ENCODE data around the gene PDZD2.
A peak's percentile ranks its signal among the peaks of the same experiment; 100 is the strongest.

Gene PDZD2

GRCh38 chr5:32055891-32056866, 417.2 kb downstream of the PDZD2 start:
- no peak for TF ChIP-seq CTCF (IDR thresholded peaks at IDR 0.05; ENCODE audit: poor library complexity, severe bottlenecking)
- peak; percentile 37 for ATAC-seq (ENCODE audit: low read depth)

DNA sequence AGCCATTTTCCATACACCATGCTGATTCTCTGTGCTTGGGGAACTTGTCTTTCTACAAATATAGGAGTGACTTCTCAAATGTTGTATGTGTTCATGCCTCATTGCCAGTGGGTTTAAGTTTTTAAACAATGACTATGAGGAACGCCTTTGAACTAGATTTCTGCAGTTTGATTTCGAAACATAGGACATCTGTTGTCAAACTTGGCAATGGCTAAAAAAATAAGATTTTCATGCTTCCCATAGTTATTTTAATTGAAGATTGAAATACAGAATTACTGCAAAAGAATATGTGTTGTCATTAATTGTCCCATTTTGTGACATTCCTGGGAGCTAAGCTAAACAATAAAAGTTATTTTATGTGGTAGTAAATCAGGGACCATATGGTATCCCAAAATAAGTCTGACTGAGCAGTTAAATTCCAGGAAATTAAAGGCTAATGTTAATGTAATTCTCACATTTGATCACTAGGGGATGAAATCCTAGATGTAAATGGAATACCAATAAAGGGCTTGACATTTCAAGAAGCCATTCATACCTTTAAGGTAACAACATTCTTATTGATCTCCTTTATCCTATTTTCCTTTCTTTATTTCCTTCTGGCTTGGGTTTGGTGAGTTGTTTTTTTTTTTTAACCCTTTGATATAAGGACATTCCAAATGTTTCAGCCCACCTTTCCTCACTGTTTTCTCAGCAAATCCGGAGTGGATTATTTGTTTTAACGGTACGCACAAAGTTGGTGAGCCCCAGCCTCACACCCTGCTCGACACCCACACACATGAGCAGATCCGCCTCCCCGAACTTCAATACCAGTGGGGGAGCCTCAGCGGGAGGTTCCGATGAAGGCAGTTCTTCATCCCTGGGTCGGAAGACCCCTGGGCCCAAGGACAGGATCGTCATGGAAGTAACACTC, 418.5 kb downstream of the PDZD2 start:
- TF ChIP-seq CTCF (IDR thresholded peaks at IDR 0.05; ENCODE audit: poor library complexity, severe bottlenecking) = peak; percentile 41
- Histone ChIP-seq H3K27ac (ENCODE audit: poor library complexity, severe bottlenecking) (peak overlapping the region; percentile 81), H3K36me3 (ENCODE audit: low read depth) (peaks cover 25% of the 10 kb centered on the region), H3K27me3 (ENCODE audit: insufficient read depth, poor library complexity, severe bottlenecking) (no peaks in the 10 kb centered on the region), H3K9me3 (ENCODE audit: severe bottlenecking) (no peaks in the 10 kb centered on the region), H3K4me1 (ENCODE audit: insufficient read depth, poor library complexity, severe bottlenecking) (peaks cover 43% of the 10 kb centered on the region), H3K4me3 (ENCODE audit: severe bottlenecking) (no peak overlapping the region)
- peak; percentile 17; the same call in 1 of the 3 replicates for ATAC-seq (ENCODE audit: low read depth)
- DNase-seq (ENCODE audit: low spot score) = no peak

More at GRCh38 chr5:32055891-32056866, 417.2 kb downstream of the PDZD2 start:
- Histone ChIP-seq H3K9me3 (ENCODE audit: severe bottlenecking) (no peaks in the 10 kb centered on the region), H3K27ac (ENCODE audit: poor library complexity, severe bottlenecking) (peak overlapping the region; percentile 81), H3K4me3 (ENCODE audit: severe bottlenecking) (no peak overlapping the region), H3K27me3 (ENCODE audit: insufficient read depth, poor library complexity, severe bottlenecking) (no peaks in the 10 kb centered on the region), H3K36me3 (ENCODE audit: low read depth) (peaks cover 16% of the 10 kb centered on the region), H3K4me1 (ENCODE audit: insufficient read depth, poor library complexity, severe bottlenecking) (peaks cover 43% of the 10 kb centered on the region)
- DNase-seq (ENCODE audit: low spot score) = no peak

GRCh38 chr5:32058101-32058500, 419.2 kb downstream of the PDZD2 start:
- H3K27ac ChIP-seq (ENCODE audit: poor library complexity, severe bottlenecking) = peak overlapping the region; percentile 81
- ATAC-seq (ENCODE audit: low read depth) (no peak), DNase-seq (ENCODE audit: low spot score) (no peak)
- no peak for TF ChIP-seq CTCF (IDR thresholded peaks at IDR 0.05; ENCODE audit: poor library complexity, severe bottlenecking)
- H3K36me3 ChIP-seq (ENCODE audit: low read depth) = peaks cover 19% of the 10 kb centered on the region
- H3K4me1 ChIP-seq (ENCODE audit: insufficient read depth, poor library complexity, severe bottlenecking) = peaks cover 43% of the 10 kb centered on the region
- no peaks in the 10 kb centered on the region for H3K9me3 ChIP-seq (ENCODE audit: severe bottlenecking)
- H3K27me3 ChIP-seq (ENCODE audit: insufficient read depth, poor library complexity, severe bottlenecking) = no peaks in the 10 kb centered on the region
- H3K4me3 ChIP-seq (ENCODE audit: severe bottlenecking) = no peak overlapping the region

- H3K27ac ChIP-seq (ENCODE audit: poor library complexity, severe bottlenecking) = peak overlapping the region; percentile 81
- no peaks in the 10 kb centered on the region for H3K27me3 ChIP-seq (ENCODE audit: insufficient read depth, poor library complexity, severe bottlenecking)
- peaks cover 43% of the 10 kb centered on the region for H3K4me1 ChIP-seq (ENCODE audit: insufficient read depth, poor library complexity, severe bottlenecking)
- peaks cover 19% of the 10 kb centered on the region for H3K36me3 ChIP-seq (ENCODE audit: low read depth)
- ATAC-seq (ENCODE audit: low read depth) (no peak), DNase-seq (ENCODE audit: low spot score) (no peak)
- no peak for TF ChIP-seq CTCF (IDR thresholded peaks at IDR 0.05; ENCODE audit: poor library complexity, severe bottlenecking)
- no peaks in the 10 kb centered on the region for H3K9me3 ChIP-seq (ENCODE audit: severe bottlenecking)
- H3K4me3 ChIP-seq (ENCODE audit: severe bottlenecking) = no peak overlapping the region
These were observed 420.1 kb downstream of the PDZD2 start for GRCh38 chr5:32058997-32059396.

Data from RWPE2 (cell line).